K562 (cell line): ENCODE measurements around the gene SIT1. TPM values are rescaled to one million over a fixed set of nuclear protein-coding genes. Genes with fewer than 3 reads are reported as not detected.

Source experiments
- ARNT ChIP-seq, 2 experiments: fragments of 450-650 bp; IDR thresholded peaks; 2 replicates each; pipeline ENCODE4 v1.6.1; 2016; ENCODE audit warnings: mild to moderate bottlenecking in 1 of 2
- ATF1 ChIP-seq, 2 experiments: fragments of 450-650 bp in 1 of 2; IDR thresholded peaks; 2 replicates each; pipeline ENCODE4 v1.6.1; 2016; ENCODE audit warnings: missing compliant biosample characterization in 1 of 2, missing genetic modification characterization in 1 of 2
- JUN ChIP-seq, 2 experiments: sonication (generic) in 1 of 2; formaldehyde crosslinking in 1 of 2; IDR thresholded peaks; 2 replicates each; pipeline versions ENCODE4 v1.6.1 to v1.8.0; 2012 to 2022; ENCODE audit warnings: borderline replicate concordance in 2 of 2, mild to moderate bottlenecking in 2 of 2, improper control_type of control experiment in 1 of 2, low read depth in 1 of 2, low read length in 1 of 2, missing genetic modification reagents in 1 of 2
- polyA plus RNA-seq, 8 experiments: library from polyadenylated mRNA; depleted of rRNA in 4 of 8; stranded (reverse) in 5 of 8; unstranded in 3 of 8; fragments of >200 nt; fragmentation: Nextera tagmentation in 2 of 8; fragmentation: Illumina TruSeq in 1 of 8; extraction: Ambion mirVana in 2 of 8; extraction: Trizol in 1 of 8; gene quantifications; 2 replicates each; pipeline versions ENCODE4 v1.2.1 to v1.2.3, GENCODE V29; 2011 to 2014; ENCODE audit warnings: inconsistent platforms in 1 of 8, missing spikeins in 1 of 8
- total RNA-seq, 7 experiments: library from RNA; depleted of rRNA in 6 of 7; stranded (reverse); fragments of >200 nt in 6 of 7; fragmentation: Illumina TruSeq in 2 of 7; extraction: Trizol in 2 of 7; gene quantifications; 2 replicates each; pipeline versions ENCODE4 v1.2.1 to v1.2.3, GENCODE V29; 2011 to 2021; ENCODE audit warnings: low replicate concordance in 1 of 7
- TF ChIP-seq, protein P1 (sequence below): fragments of 200-600 bp; sonication (generic); IDR thresholded peaks from one replicate; pipeline ENCODE4 v1.6.1; 2012; ENCODE audit warnings: mild to moderate bottlenecking, low read depth, low read length, inconsistent platforms
- TF ChIP-seq, protein P2 (sequence below): sonication (generic); formaldehyde crosslinking; IDR thresholded peaks from 2 replicates; pipeline ENCODE4 v1.8.1; 2023; ENCODE audit warnings: mild to moderate bottlenecking, missing genetic modification reagents, moderate library complexity

SIT1 gene
- total and polyA plus RNA-seq, 9 of the 15 experiments (the other 6 are each of a cell fraction or from before 2014, with no cell fraction given), result not detected

DNA sequence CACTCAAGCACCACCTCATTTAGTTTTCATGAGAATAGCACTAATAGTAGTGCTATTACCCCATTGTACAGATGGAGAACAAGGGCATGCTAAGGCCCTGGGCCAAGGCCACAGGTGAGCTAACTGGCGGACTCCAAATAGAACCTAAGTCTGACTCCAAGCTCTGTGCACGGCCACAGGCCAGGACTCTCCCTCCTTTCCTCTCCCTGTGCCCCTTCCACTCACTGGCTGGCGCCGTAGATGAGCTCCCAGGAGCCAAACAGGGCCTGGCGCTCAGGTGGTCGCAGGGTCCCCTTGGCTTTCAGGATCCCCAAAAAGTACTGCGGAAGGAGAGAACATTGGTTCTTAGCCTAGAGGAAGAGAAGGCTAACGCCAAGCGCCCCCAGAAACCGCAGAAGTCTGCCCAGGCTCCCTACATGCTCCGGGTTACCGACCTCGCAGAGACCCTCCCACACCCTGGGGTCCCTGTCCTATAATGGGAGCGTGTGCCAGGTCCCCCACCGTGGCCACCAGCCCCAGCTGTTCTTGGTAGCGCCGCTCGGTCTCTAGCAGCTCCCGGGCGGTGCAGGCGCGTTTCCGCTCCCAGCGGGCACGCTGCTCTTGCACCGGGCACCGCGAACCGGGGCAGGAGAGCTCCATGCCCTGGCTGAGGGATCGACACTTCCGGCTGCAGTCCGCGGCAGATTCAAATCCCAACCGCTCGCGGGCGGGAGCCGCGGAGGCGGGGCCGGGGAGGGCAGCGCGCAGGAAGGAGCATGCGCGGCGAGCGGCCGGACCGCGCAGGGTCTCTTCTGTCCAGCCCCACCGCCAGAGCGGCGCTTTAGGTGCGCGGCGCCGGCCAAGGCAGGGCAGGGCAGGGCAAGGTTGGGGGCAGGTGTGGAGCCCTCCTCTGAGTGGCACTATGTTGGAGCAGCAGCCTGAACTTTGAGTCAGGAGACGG is 14.1 kb upstream of the SIT1 start, which contains the start of gene ARHGEF39 (continued):
- TF ChIP-seq, protein P1, sequence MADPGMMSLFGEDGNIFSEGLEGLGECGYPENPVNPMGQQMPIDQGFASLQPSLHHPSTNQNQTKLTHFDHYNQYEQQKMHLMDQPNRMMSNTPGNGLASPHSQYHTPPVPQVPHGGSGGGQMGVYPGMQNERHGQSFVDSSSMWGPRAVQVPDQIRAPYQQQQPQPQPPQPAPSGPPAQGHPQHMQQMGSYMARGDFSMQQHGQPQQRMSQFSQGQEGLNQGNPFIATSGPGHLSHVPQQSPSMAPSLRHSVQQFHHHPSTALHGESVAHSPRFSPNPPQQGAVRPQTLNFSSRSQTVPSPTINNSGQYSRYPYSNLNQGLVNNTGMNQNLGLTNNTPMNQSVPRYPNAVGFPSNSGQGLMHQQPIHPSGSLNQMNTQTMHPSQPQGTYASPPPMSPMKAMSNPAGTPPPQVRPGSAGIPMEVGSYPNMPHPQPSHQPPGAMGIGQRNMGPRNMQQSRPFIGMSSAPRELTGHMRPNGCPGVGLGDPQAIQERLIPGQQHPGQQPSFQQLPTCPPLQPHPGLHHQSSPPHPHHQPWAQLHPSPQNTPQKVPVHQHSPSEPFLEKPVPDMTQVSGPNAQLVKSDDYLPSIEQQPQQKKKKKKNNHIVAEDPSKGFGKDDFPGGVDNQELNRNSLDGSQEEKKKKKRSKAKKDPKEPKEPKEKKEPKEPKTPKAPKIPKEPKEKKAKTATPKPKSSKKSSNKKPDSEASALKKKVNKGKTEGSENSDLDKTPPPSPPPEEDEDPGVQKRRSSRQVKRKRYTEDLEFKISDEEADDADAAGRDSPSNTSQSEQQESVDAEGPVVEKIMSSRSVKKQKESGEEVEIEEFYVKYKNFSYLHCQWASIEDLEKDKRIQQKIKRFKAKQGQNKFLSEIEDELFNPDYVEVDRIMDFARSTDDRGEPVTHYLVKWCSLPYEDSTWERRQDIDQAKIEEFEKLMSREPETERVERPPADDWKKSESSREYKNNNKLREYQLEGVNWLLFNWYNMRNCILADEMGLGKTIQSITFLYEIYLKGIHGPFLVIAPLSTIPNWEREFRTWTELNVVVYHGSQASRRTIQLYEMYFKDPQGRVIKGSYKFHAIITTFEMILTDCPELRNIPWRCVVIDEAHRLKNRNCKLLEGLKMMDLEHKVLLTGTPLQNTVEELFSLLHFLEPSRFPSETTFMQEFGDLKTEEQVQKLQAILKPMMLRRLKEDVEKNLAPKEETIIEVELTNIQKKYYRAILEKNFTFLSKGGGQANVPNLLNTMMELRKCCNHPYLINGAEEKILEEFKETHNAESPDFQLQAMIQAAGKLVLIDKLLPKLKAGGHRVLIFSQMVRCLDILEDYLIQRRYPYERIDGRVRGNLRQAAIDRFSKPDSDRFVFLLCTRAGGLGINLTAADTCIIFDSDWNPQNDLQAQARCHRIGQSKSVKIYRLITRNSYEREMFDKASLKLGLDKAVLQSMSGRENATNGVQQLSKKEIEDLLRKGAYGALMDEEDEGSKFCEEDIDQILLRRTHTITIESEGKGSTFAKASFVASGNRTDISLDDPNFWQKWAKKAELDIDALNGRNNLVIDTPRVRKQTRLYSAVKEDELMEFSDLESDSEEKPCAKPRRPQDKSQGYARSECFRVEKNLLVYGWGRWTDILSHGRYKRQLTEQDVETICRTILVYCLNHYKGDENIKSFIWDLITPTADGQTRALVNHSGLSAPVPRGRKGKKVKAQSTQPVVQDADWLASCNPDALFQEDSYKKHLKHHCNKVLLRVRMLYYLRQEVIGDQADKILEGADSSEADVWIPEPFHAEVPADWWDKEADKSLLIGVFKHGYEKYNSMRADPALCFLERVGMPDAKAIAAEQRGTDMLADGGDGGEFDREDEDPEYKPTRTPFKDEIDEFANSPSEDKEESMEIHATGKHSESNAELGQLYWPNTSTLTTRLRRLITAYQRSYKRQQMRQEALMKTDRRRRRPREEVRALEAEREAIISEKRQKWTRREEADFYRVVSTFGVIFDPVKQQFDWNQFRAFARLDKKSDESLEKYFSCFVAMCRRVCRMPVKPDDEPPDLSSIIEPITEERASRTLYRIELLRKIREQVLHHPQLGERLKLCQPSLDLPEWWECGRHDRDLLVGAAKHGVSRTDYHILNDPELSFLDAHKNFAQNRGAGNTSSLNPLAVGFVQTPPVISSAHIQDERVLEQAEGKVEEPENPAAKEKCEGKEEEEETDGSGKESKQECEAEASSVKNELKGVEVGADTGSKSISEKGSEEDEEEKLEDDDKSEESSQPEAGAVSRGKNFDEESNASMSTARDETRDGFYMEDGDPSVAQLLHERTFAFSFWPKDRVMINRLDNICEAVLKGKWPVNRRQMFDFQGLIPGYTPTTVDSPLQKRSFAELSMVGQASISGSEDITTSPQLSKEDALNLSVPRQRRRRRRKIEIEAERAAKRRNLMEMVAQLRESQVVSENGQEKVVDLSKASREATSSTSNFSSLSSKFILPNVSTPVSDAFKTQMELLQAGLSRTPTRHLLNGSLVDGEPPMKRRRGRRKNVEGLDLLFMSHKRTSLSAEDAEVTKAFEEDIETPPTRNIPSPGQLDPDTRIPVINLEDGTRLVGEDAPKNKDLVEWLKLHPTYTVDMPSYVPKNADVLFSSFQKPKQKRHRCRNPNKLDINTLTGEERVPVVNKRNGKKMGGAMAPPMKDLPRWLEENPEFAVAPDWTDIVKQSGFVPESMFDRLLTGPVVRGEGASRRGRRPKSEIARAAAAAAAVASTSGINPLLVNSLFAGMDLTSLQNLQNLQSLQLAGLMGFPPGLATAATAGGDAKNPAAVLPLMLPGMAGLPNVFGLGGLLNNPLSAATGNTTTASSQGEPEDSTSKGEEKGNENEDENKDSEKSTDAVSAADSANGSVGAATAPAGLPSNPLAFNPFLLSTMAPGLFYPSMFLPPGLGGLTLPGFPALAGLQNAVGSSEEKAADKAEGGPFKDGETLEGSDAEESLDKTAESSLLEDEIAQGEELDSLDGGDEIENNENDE, result no peak
- TF ChIP-seq JUN (IDR thresholded peaks at IDR 0.05; ENCODE audit: borderline replicate concordance, low read depth, low read length) (0 out of 2 replicates have a peak, but pooled peaks have one; percentile 9), JUN (CRISPR knock-in tag; IDR thresholded peaks at IDR 0.05; ENCODE audit: borderline replicate concordance) (no peak), ATF1 (CRISPR knock-in tag; IDR thresholded peaks at IDR 0.05) (no peak), ATF1 (tag; IDR thresholded peaks at IDR 0.05) (0 out of 2 replicates have a peak, but pooled peaks have one; percentile 13), ARNT (IDR thresholded peaks at IDR 0.05) (no peak)
- TF ChIP-seq, protein P2, sequence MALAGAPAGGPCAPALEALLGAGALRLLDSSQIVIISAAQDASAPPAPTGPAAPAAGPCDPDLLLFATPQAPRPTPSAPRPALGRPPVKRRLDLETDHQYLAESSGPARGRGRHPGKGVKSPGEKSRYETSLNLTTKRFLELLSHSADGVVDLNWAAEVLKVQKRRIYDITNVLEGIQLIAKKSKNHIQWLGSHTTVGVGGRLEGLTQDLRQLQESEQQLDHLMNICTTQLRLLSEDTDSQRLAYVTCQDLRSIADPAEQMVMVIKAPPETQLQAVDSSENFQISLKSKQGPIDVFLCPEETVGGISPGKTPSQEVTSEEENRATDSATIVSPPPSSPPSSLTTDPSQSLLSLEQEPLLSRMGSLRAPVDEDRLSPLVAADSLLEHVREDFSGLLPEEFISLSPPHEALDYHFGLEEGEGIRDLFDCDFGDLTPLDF, result peak; percentile 91
